GM19467 (cell line): ENCODE measurements around the gene PPP1CA.

Experiments
- ATAC-seq: cut with Tn5 transposase; IDR thresholded peaks from one replicate; pipeline ENCODE4 v1.9.1; 2021; ENCODE audit warnings: mild to moderate bottlenecking, moderate library complexity; ENCODE audit not compliant: unreplicated experiment

PPP1CA gene

GRCh38 chr11:67401495-67402191 lies at the start of gene PPP1CA:
Gene PPP1CA, minus strand, starts transcription at chr11:67401858. Its CDS starts 76 bp downstream, at chr11:67401782.
- peak; percentile 54 for ATAC-seq

DNA sequence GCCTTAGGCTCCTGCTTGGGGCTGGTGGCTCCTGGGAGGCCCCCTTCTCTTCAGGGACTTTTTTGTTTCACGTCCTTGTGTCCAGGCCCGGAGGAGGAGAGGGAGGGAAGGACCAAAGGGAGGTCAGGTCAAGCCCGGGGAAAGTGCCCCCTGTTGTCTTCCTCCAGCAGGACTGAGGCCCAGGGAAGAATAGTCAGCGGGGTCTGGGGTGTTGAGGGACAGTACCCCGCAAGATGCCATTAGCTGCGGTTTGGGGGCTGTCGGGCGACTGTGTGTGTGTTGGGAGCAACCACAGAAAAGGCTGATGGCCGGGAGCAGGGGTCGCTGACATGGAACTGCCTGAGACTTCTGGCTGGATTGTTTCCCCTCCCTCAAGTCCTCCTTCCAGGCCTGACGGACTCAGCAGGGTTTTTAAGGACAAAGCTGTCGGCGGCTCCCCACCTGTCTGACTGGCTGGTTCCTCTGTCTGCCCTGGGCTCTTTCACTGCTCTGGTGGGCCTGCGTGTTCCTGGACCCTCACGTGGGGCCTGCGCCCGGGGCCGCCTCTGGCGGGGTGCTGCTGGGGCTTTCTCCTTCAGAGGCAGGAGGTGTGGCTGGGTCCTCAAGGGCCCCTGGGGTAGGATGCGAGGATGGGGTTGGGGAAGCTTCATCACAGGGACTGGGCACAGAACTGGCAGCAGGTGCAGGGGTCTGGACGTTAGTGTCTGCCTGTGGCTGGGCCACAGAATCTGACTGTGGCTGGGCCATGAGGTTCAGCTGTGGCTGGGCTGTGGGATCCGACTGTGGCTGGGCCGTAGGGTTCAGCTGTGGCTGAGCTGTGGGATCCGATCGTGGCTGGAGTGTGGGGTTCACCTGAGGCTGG lies 49.4 kb upstream of the PPP1CA start:
- ATAC-seq, result no peak

DNA sequence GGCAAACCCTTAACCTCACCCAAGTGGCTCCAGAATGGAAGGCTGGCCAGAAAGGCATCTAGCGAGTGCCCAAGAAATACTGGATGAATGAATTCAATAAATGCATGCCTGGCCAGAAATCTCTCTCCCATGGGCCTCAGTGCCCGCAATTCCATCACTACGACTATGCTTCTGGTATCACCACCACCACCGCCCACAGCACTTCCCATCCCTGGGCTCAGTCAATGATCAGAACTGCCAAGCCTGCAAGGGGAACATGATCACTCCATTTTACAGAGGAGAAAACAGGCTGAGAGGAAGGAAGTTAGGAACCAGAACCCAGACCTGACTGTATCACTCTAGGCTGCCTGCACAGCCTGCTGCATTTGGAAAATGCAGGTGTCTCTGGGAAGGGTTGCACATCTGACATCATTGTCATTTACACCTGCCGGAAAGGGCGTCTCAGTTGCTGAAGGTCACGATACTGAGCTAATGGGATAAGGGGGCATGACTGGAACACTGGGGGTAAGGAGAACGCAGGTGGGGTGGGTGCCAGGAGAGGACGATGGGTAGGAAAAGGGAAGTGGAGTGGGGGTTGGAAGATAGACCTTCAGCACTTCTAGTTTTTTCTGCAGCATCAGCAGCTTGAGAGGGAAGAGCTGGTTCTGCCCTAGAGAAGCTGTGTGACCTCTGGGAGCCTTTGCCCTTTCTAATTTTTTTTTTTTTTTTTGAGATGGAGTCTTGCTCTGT lies 47.6 kb upstream of the PPP1CA start:
- no peak for ATAC-seq

DNA sequence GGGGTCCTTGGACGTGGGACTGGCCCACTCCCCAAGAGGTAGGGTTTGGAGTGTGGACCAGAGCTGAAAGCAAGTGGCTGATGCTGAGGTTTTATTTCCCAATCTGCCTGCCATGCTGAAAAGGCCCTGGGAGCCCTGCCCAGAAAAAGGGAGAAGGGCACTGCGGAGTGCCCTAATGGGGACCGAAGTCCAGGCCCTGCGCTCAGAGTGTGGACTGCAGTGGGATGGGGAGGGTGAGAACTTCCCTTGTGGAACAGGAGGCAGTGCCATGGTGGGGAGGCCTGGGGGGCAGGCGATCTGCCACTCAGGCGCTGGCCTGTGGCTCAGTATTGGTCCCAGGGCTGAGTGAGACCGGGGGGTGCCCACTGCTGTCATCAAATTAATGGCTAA lies 46.6 kb upstream of the PPP1CA start:
- no peak for ATAC-seq

DNA sequence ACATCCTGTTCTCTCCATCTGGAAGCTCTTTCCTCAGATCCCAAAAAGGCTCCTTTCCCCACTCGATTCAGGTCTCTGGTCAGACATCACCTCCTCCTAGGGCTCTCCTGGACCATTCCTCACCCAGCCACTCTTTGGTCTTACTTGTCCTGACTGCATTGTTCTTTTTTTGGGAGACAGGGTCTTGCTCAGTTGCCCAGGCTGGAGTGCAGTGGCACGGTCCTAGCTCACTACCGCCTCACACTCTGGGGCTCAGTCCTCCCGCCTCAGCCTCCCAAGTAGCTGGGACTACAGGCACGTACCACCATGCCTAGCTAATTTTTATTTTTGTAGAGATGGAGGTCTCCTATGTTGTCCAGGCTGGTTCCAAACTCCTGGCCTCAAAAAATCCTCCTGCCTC lies 43.9 kb upstream of the PPP1CA start:
- no peak for ATAC-seq

- ATAC-seq, result no peak
These were observed 41.1 kb upstream of the PPP1CA start for GRCh38 chr11:67442504-67443404.

DNA sequence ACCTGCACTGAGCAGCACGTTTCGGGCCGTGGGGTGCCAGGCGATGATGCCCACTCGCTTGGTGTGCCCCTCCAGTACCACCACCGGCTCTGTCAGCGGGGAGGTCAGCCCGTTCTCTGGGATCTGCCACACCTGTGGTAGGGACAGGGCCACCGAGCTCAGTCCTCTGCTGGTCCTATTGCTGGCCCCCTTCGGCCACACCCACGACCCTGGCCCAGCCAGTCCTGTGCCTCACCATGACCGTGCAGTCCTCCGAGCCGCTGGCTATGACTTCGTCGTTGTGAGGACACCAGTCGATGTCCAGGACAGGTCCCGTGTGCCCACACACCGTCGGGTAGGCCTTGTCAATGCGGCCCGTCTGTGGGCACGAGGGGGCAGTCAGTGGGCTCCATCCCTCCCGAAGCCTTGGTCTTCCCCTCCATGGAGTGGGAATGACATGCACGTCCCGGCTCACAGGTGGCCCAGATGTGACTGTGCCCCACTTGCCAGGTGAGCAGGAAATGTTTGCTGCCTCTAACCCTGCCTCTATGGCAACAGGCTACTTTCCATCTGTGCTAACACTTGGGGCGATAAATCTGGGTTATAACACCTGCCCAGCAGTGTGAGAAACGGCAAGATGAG lies 40.2 kb upstream of the PPP1CA start:
- no peak for ATAC-seq

DNA sequence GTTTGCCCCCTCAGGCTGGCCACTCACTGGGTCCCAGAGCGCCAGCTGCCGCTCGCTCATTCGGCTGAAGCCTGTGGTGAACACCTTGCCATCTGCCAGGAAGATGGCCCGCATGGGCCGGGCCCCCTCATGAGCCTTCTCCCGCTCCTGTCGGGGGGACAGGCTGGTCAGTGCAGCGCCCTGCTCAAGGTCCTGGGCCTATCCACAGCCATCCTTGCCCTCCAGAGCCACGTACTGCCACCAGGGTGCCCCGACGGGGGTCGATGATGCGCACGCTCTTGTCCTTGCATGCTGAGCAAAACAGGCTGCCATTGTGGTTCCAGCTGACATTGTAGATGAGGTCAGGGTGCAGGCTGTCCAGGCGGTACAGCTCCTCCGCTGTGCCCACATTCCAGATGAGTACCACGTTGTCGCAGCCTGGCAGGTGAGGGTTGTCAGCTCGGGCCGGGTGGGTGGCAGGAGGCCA lies 39.5 kb upstream of the PPP1CA start:
- no peak for ATAC-seq

GRCh38 chr11:67440229-67441097 lies 38.8 kb upstream of the PPP1CA start:
- no peak for ATAC-seq

DNA sequence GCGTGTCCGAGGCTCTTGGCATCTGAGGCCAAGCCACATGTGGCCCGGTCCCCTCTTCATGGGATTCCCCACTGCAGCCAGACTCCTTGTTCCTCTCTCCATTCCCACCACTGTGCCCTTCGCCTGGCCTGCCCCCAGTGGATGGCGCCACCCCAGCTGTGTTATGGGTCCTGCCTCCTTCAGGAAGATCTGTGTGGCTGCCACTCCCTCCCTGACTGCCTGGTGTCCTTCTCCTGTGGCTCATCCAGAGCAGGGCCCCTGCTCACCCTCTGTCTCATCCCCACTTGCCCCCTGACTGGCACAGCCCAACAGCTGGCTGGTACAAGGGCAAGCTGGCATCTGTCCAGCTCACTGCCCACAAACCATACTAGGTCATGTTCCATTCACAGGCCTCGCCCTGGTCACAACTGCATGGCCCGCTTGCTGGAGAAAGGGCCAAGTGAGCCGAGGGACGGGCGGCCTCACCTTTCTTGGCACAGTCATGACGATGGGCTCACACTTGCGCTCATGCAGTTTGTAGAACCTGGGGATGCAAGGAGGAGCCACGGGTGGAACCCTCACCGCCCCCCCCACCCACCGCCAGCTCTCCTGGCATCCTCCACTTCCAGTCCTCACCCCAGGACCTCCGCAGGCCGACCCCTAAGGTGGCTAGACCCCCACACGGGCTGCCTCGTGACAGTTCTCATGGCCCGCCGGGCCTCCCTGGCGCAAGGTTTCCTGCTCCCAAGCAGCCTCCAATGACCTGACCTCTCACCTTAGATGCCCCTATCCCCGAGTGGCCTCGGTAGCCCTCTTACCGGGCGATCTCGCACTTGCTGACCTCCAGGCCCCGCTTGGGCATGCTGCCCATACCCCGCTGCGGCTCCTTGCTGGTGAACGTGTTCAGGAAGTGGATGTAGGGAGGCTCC lies 37.9 kb upstream of the PPP1CA start:
- no peak for ATAC-seq

- ATAC-seq, result no peak
These were observed 36.7 kb upstream of the PPP1CA start for GRCh38 chr11:67438158-67438902.

GRCh38 chr11:67437809-67438157 lies 36.1 kb upstream of the PPP1CA start:
- no peak for ATAC-seq

DNA sequence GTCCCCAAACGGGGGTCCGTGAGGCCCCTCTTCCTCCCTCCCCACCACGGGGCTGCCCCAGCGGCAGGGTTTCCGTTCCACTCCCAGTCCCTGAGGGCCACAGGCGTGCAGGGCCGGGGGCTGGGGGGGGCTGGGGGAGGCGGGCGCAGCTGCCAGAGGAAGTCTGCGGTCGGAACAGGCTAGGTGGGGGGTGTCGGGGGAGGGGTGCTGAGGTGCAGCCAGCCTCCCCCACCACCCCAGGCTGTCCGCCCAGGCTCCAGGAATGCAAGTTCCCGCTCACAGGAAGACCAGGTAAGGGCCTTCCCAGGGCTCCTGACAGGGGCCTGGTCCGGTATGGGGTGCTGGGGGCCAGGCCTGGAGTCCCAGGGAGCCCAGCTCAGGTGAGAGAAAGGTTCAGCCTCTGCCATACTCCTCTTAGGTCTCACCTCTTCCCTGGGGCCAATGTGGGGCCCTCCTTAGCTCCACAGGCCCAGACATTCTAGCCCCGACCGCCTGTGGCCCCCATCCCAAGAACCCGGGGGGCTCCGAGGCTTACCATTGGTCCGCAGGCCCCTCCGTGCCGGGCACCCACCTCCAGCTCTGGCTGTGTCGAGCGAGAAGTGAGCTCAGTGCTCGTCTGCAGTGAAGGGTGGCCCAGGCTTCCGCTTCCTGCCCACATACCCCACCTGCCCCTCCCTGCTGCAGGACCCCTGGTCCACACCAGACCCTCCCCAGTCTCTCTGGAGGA lies 35.6 kb upstream of the PPP1CA start, which contains the start of gene PTPRCAP:
Gene PTPRCAP, minus strand, starts transcription at position 601 of the 727 bp plus-strand sequence. Its CDS starts 63 bp downstream, at position 538.
- no peak for ATAC-seq

- ATAC-seq, result no peak
These were observed 34.9 kb upstream of the PPP1CA start for GRCh38 chr11:67436459-67437081.

DNA sequence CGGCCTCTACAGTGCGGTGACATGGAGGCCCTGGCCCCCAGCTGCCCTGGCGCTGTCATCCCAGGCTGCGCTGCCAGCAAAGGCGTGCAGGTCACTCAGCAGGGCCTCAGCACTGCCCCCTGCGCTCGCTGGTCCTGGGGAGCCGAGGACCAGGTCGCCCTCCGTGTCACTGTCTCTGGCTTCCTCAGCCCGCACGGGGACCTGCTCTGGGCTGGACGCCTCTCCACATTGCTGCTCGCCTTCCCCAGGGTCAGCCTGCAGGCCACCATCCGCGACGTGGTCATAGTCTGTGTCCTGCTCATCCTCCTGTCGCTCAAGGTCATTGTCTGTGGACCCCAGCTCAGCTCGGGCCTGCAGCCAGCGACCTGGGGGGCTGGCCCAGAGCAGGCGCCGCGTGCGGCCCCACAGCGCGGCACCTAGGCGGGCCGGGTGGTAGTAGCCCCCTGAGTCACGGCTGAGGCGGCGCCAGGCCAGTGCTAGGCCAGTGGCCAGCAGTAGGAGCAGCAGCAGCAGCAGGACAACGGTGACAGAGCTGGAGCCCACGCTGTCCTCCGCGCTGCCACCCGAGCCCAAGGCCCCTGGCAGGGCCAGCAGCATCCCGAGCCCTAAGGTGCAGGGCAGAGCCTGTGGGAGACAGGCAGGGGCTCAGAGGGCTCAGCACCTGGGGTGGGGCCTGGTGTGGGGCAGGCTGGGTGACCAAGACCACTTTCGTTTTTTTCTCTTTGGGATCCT lies 34.2 kb upstream of the PPP1CA start:
- ATAC-seq, result no peak
